ENCODE measurements around the gene STARD4.

DNA sequence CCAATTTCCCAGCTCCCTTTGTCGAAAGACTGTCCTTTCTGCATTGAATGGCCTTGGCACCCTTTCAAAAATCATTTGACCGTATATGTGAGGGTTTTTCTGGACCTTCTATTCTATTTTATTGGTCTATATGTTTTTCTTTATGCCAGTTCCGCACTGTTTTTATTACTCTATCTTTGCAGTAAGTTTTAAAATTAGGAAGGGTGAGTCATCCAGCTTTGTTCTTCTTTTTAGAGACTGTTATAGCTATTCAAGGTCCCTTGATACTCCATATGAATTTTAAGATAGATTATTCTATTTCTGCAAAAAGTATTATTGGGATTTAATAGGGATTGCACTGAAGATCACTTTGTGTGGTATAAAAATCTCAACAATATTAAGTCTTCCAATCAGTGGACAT, 44.2 kb upstream of the STARD4 start:
- TF ChIP-seq, protein P1, sequence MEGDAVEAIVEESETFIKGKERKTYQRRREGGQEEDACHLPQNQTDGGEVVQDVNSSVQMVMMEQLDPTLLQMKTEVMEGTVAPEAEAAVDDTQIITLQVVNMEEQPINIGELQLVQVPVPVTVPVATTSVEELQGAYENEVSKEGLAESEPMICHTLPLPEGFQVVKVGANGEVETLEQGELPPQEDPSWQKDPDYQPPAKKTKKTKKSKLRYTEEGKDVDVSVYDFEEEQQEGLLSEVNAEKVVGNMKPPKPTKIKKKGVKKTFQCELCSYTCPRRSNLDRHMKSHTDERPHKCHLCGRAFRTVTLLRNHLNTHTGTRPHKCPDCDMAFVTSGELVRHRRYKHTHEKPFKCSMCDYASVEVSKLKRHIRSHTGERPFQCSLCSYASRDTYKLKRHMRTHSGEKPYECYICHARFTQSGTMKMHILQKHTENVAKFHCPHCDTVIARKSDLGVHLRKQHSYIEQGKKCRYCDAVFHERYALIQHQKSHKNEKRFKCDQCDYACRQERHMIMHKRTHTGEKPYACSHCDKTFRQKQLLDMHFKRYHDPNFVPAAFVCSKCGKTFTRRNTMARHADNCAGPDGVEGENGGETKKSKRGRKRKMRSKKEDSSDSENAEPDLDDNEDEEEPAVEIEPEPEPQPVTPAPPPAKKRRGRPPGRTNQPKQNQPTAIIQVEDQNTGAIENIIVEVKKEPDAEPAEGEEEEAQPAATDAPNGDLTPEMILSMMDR (IDR thresholded peaks at IDR 0.05; ENCODE audit: poor library complexity), result no peak
- no peak for TF ChIP-seq EZH2 (IDR thresholded peaks at IDR 0.05; ENCODE audit: borderline replicate concordance)
- TF ChIP-seq EZH2phosphoT487 (IDR thresholded peaks at IDR 0.05; ENCODE audit: low read depth, severe bottlenecking, unreplicated experiment), result no peak

Data from hepatocyte (in vitro differentiated cells).